ENCODE results near the gene TCAP.

DNA sequence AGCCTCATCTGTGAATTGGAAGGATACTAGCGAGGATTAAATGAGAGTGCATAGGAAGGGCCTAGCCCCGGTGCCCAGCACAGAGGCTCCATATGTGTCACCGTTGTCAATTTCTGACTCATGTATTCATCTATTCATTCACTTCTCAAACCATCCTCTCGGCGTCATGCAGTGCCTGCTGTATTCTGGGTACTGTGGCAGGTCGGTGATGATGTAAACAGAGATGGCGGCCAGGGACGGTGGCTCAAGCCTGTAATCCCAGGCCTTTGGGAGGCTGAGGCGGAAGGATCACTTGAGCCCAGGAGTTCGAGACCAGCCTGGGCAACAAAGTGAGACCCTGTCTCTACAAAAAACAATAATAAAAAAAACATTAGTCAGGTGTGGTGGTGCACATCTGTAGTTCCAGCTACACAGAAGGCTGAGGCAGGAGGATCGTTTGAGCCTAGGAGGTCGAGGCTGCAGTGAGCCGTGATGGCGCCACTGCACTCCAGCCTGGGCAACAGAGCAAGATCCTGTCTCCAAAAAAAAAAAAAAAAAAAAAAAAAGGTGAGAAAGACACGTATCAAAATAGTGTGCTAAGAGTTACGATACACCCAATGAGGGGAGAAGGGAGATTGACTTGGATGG is 42.7 kb upstream of the TCAP start:
- TF ChIP-seq, protein P1, sequence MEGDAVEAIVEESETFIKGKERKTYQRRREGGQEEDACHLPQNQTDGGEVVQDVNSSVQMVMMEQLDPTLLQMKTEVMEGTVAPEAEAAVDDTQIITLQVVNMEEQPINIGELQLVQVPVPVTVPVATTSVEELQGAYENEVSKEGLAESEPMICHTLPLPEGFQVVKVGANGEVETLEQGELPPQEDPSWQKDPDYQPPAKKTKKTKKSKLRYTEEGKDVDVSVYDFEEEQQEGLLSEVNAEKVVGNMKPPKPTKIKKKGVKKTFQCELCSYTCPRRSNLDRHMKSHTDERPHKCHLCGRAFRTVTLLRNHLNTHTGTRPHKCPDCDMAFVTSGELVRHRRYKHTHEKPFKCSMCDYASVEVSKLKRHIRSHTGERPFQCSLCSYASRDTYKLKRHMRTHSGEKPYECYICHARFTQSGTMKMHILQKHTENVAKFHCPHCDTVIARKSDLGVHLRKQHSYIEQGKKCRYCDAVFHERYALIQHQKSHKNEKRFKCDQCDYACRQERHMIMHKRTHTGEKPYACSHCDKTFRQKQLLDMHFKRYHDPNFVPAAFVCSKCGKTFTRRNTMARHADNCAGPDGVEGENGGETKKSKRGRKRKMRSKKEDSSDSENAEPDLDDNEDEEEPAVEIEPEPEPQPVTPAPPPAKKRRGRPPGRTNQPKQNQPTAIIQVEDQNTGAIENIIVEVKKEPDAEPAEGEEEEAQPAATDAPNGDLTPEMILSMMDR (conservative IDR thresholded peaks at IDR 0.05 in 1 of 2, IDR thresholded peaks at IDR 0.05 in 1 of 2; ENCODE audit: low read depth in 1 of 2, low read length in 2 of 2): no peak
- no peak for TF ChIP-seq EZH2 (IDR thresholded peaks at IDR 0.05; ENCODE audit: low read length, missing control alignments)

Data from fibroblast of lung (primary cell).